Hepatocyte (in vitro differentiated cells): ENCODE measurements around the gene MAGI2.

ENCODE experiments used
- CTCF ChIP-seq: fragments of 200-600 bp; sonication (generic); IDR thresholded peaks from 2 replicates; pipeline ENCODE4 v1.5.1; 2016; ENCODE audit warnings: antibody characterized with exemption, mild to moderate bottlenecking; ENCODE audit not compliant: poor library complexity
- EZH2 ChIP-seq: fragments of 200-600 bp; sonication (generic); IDR thresholded peaks from 2 replicates; pipeline ENCODE4 v1.6.1; 2016; ENCODE audit warnings: antibody characterized with exemption, mild to moderate bottlenecking, borderline replicate concordance

- TF ChIP-seq CTCF (no peak), EZH2 (no peak)
These were observed 882.2 kb downstream of the MAGI2 start for GRCh38 chr7:78571292-78571691.
